GM12864 (cell line): ENCODE data around the gene RAB32.

Experiments used
- DNase-seq: peaks from one replicate; pipeline ENCODE4 v3.0.0-alpha.2; 2011; ENCODE audit warnings: low read depth
- H3K4me3 ChIP-seq: 2 replicates; pipeline ENCODE4 v1.5.1; 2011; ENCODE audit warnings: mild to moderate bottlenecking, low read depth, low read length, control low read depth
- TF ChIP-seq, protein P1 (sequence below): IDR thresholded peaks from 2 replicates; pipeline ENCODE4 v1.5.1; 2011; ENCODE audit warnings: low read depth, mild to moderate bottlenecking, moderate library complexity, low read length, control low read depth, inconsistent platforms; ENCODE audit errors: missing control alignments

The RAB32 gene

DNA sequence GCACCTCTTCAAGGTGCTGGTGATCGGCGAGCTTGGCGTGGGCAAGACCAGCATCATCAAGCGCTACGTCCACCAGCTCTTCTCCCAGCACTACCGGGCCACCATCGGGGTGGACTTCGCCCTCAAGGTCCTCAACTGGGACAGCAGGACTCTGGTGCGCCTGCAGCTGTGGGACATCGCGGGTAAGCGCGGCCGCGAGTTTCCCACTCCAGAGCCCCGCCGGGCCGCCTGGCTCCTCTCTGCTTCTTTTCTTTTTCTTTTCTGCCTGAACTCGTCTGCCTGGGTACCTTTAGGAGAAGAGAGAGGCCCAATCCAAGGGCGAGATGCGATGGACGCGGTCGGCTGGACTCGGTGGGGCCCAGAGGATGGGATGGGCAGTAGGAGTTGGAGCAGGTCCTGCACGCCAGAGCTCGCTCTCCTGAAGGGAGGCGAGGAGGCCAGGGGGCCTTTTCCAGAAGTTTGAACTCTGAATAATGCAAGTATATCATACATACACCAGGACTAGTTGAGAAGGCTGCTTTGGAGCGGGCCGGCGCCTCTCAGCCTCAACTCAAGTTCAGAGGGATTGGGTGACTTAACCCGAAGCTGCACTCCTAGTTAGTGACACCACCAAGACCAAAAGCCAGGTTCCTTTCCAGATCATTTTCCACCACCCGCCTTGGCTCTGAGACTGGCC, 445 bp downstream of the RAB32 start:
- no peak for DNase-seq
- H3K4me3 ChIP-seq: no peak overlapping the region
- TF ChIP-seq, protein P1, sequence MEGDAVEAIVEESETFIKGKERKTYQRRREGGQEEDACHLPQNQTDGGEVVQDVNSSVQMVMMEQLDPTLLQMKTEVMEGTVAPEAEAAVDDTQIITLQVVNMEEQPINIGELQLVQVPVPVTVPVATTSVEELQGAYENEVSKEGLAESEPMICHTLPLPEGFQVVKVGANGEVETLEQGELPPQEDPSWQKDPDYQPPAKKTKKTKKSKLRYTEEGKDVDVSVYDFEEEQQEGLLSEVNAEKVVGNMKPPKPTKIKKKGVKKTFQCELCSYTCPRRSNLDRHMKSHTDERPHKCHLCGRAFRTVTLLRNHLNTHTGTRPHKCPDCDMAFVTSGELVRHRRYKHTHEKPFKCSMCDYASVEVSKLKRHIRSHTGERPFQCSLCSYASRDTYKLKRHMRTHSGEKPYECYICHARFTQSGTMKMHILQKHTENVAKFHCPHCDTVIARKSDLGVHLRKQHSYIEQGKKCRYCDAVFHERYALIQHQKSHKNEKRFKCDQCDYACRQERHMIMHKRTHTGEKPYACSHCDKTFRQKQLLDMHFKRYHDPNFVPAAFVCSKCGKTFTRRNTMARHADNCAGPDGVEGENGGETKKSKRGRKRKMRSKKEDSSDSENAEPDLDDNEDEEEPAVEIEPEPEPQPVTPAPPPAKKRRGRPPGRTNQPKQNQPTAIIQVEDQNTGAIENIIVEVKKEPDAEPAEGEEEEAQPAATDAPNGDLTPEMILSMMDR: no peak

DNA sequence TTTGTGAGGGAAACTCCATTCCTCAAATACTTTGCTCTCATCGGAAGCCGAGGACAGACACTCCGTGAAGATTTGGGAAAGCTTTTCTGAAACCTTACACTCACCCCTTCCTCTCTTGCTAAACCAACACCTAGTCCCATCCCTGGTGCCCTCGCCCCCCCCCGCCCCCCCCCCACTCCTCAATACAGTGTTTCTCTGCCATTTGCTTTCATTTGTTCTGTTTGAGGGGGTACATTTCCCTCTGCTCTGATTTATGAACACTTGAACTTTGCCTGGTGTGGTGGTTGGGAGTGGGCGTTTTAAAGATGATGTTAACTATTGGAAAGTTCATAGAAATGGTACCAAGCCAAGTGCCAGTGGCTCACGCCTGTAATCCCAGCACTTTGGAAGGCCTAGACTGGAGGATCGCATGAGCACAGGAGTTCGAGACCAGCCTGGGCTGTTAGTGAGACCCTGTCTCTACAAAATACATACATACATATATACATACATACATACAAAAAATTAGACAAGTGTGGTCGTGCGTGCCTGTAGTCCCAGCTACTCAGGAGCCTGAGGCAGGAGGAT, 1.1 kb downstream of the RAB32 start:
- TF ChIP-seq, protein P1: no peak
- DNase-seq: no peak
- no peak overlapping the region for H3K4me3 ChIP-seq

DNA sequence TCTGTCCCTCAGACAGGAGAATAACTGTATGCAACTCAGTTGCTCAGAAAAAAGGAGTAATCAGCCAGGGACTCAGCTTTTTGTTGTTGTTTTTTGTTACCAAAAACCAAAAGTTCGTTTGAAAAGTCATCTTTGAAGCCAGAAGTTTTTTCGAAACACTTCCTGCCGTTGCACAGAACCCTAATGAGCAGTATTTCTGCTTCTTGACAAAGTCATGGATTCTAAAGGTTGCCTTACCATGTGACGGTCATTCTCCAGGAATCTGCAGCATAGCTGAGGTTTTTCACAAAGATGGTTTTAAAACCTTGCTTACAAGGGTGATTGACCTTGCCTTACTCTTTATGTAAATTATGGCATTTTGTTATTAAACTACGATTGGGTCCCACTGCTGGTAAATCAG, 1.9 kb downstream of the RAB32 start:
- DNase-seq: no peak
- TF ChIP-seq, protein P1: no peak
- H3K4me3 ChIP-seq: no peak overlapping the region

DNA sequence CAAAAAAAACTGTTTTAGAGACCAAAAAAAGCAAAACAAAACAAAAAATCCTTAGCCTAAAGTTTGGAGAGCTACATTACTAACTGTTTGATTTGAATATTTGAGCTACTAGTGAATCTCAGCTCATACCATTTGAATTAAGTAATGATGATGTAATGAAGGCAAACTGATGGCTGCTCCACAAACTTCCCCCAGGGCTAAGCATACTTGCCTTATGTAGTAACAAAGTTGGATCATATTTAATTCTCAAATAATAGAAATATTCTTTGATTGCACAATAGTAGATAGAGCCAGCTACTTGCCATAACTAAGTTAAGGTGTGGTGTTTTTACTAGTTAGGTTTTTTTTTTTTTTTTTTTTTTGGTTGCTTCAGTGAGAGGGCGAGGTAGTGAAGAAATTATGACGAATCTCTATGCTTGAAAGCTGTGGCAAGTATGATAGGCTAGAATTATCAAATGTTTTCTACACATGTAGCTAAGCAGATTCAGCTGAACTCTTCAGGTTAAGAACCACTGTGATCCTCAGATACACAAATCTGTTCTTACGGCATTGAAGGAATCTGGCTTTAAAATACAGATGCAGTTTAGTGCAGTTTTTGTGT, 2.9 kb downstream of the RAB32 start:
- DNase-seq: no peak
- H3K4me3 ChIP-seq: no peak overlapping the region
- TF ChIP-seq, protein P1: no peak

DNA sequence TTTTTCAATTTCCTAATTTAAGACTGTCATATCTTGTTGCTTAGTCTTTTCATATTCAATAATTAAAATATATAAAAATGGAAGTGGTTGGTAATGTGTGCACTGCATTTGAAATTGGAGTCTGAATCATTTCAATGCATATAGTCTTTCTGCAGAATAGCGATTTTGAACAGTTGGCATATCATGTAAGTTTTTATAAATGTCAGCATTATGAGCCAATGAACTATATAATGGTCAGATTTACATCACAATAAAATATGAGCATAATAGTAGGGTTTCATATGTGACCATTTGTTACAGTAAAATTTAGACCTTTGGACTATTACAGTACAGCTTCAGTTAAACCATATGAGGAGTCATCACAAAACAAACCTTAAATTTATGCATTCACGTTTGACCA, 4.3 kb downstream of the RAB32 start:
- TF ChIP-seq, protein P1: no peak
- H3K4me3 ChIP-seq: no peak overlapping the region
- no peak for DNase-seq

DNA sequence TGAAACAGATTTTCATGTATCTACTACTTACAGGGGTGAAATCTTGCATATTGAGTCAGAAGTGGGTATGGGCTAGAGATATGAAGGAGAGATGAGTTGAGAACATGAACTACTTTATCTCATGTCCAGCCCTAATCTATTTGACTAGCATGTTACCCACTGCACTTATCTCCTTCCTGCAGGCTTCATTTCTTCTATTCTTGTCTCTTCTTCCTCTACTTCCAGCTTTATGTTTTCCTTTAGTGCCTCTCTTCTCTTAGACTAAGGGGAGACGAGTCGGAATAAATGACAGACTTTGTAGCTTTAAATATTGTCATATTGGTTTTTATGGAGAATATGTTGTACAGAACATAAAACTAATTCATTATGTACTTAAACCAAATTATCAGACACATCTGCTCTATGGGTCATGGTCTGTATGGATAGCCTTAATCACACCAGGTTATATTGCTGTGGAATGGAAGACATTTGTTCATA, 5.3 kb downstream of the RAB32 start:
- H3K4me3 ChIP-seq: no peak overlapping the region
- no peak for DNase-seq
- TF ChIP-seq, protein P1: no peak
